ENCODE measurements around the gene CCDC68.

CCDC68 gene

GRCh38 chr18:54960197-54960596 is 936 bp upstream of the CCDC68 start:
- no peak for DNase-seq

- no peak for DNase-seq
Measured at GRCh38 chr18:54957996-54958395, 1.3 kb downstream of the CCDC68 start.

- DNase-seq, result no peak
Measured at GRCh38 chr18:54957296-54957832, 1.9 kb downstream of the CCDC68 start.

- no peak for DNase-seq
Measured at GRCh38 chr18:54956506-54956905, 2.8 kb downstream of the CCDC68 start.

GRCh38 chr18:54952026-54952425 is 7.2 kb downstream of the CCDC68 start:
- no peak for DNase-seq

- peak; percentile 20 for DNase-seq
Measured at GRCh38 chr18:54950221-54950620, 9.0 kb downstream of the CCDC68 start.

GRCh38 chr18:54949588-54949987 is 9.7 kb downstream of the CCDC68 start:
- DNase-seq, result no peak

GRCh38 chr18:54948350-54948837 is 10.9 kb downstream of the CCDC68 start:
- DNase-seq, result no peak

- peak; percentile 2 for DNase-seq
Measured at GRCh38 chr18:54947091-54947490, 12.2 kb downstream of the CCDC68 start.

- DNase-seq, result no peak
Measured at GRCh38 chr18:54946149-54946581, 13.1 kb downstream of the CCDC68 start.

GRCh38 chr18:54945576-54946125 is 13.6 kb downstream of the CCDC68 start:
- no peak for DNase-seq

- DNase-seq, result no peak
Measured at GRCh38 chr18:54942569-54942968, 16.7 kb downstream of the CCDC68 start.

GRCh38 chr18:54942144-54942543 is 17.1 kb downstream of the CCDC68 start:
- no peak for DNase-seq

GRCh38 chr18:54939361-54939917 is 19.8 kb downstream of the CCDC68 start:
- DNase-seq, result no peak

- no peak for DNase-seq
Measured at GRCh38 chr18:54938506-54938905, 20.8 kb downstream of the CCDC68 start.

- no peak for DNase-seq
Measured at GRCh38 chr18:54932472-54932871, 26.8 kb downstream of the CCDC68 start.

GRCh38 chr18:54931152-54931551 is 28.1 kb downstream of the CCDC68 start:
- DNase-seq, result no peak

GRCh38 chr18:54928236-54928635 is 31.0 kb downstream of the CCDC68 start:
- DNase-seq, result no peak

GRCh38 chr18:54926593-54927325 is 32.5 kb downstream of the CCDC68 start:
- no peak for DNase-seq

- DNase-seq, result no peak
Measured at GRCh38 chr18:54924948-54925347, 34.3 kb downstream of the CCDC68 start.

- DNase-seq, result no peak
Measured at GRCh38 chr18:54923339-54923956, 35.8 kb downstream of the CCDC68 start.

GRCh38 chr18:54919412-54919811 is 39.8 kb downstream of the CCDC68 start:
- no peak for DNase-seq

- DNase-seq, result no peak
Measured at GRCh38 chr18:54918060-54918459, 41.2 kb downstream of the CCDC68 start.

- no peak for DNase-seq
Measured at GRCh38 chr18:54916507-54916906, 42.8 kb downstream of the CCDC68 start.

Measured in NCI-H2107 (cell line).